K562 (cell line): ENCODE results near the gene PPIA. TPM values are rescaled to one million over a fixed set of nuclear protein-coding genes. Genes with fewer than 3 reads are reported as not detected.

Experiments
- ATAC-seq: fragments of 200-7000 bp; cut with Tn5 transposase; 3 replicates; pipeline ENCODE4 v1.9.1; 2020; ENCODE audit warnings: moderate library complexity
- BruUV-seq: library from RNA; stranded (reverse); fragments of 400-500 nt; replicated peaks from 2 replicates; lab custom pipeline; 2021; lab: Mats Ljungman, UMichigan
- CTCF ChIA-PET: fragments of 300-600 bp; formaldehyde crosslinking; extraction: SDS; loops from one replicate; lab custom pipeline; 2021; ENCODE audit warnings: low intra/inter-chr PET ratio; lab: Yijun Ruan, JAX
- POLR2A ChIA-PET: fragments of 300-600, 350-650 bp; sonication (Branson Sonifier 250); formaldehyde crosslinking; extraction: SDS; loops from one replicate; lab custom pipeline; 2021; ENCODE audit warnings: antibody characterized with exemption, inconsistent platforms; lab: Yijun Ruan, JAX
- DNase-seq, 4 experiments: peaks; one replicate each; pipeline versions ENCODE4 v3.0.0 to v3.0.0-alpha.2; 2011 to 2018; ENCODE audit warnings: low spot score in 3 of 4, mixed read lengths in 3 of 4; ENCODE audit errors: extremely low read depth in 1 of 4
- FAIRE-seq: peaks from 2 replicates; lab custom pipeline; 2011; peaks lifted over from hg19 to GRCh38; lab: Jason Lieb, UNC
- H2AFZ ChIP-seq: 2 replicates; pipeline ENCODE4 v1.6.0; 2011; ENCODE audit warnings: low read depth, low read length, control low read depth, inconsistent platforms
- H3K27ac ChIP-seq: fragments of 200-600 bp; 3 replicates; pipeline ENCODE4 v1.8.0; 2011; ENCODE audit warnings: low read depth, mild to moderate bottlenecking, control low read depth, inconsistent platforms, low read length, moderate library complexity, mixed read lengths; ENCODE audit errors: extremely low read depth
- H3K27me3 ChIP-seq, 2 experiments: fragments of 300-600 bp in 1 of 2; 2 replicates in 1 of 2; 3 replicates in 1 of 2; pipeline versions ENCODE4 v1.6.0 to v1.8.0; 2011; ENCODE audit warnings: inconsistent platforms in 2 of 2, low read length in 2 of 2, mild to moderate bottlenecking in 1 of 2, mixed read lengths in 1 of 2, moderate library complexity in 1 of 2; ENCODE audit not compliant: control insufficient read depth in 2 of 2, insufficient read depth in 2 of 2
- H3K36me3 ChIP-seq: fragments of 300-600 bp; 3 replicates; pipeline ENCODE4 v1.8.0; 2011; ENCODE audit warnings: mild to moderate bottlenecking, low read length, inconsistent platforms; ENCODE audit not compliant: control insufficient read depth, insufficient read depth
- H3K4me1 ChIP-seq, 2 experiments: fragments of 200-600 bp in 1 of 2; replicated peaks in 1 of 2; 2 replicates in 1 of 2; 3 replicates in 1 of 2; pipeline versions ENCODE4 v1.5.1 to v1.8.0; 2011; ENCODE audit warnings: inconsistent platforms in 2 of 2, low read length in 2 of 2, mild to moderate bottlenecking in 1 of 2, mixed read lengths in 1 of 2, moderate library complexity in 1 of 2; ENCODE audit not compliant: control insufficient read depth in 2 of 2, insufficient read depth in 2 of 2
- H3K4me2 ChIP-seq: 2 replicates; pipeline ENCODE4 v1.6.1; 2011; ENCODE audit warnings: low read length, control low read depth, inconsistent platforms, mixed read lengths; ENCODE audit not compliant: insufficient read depth
- H3K4me3 ChIP-seq: fragments of 200-600 bp; sonication (generic), shearing (Covaris generic); 2 replicates; pipeline ENCODE4 v1.5.1; 2016; ENCODE audit warnings: control low read depth, inconsistent platforms
- H3K79me2 ChIP-seq: fragments of 200-600 bp; 3 replicates; pipeline ENCODE4 v1.8.0; 2011; ENCODE audit warnings: low read length, inconsistent platforms; ENCODE audit not compliant: control insufficient read depth, insufficient read depth
- H3K9ac ChIP-seq, 2 experiments: 2 replicates each; pipeline versions ENCODE4 v1.6.0 to v1.6.1; 2011; ENCODE audit warnings: low read depth in 2 of 2, low read length in 2 of 2, control low read depth in 1 of 2, inconsistent platforms in 1 of 2, mild to moderate bottlenecking in 1 of 2, mixed read lengths in 1 of 2; ENCODE audit not compliant: insufficient read depth in 1 of 2
- H3K9me1 ChIP-seq: one replicate; pipeline ENCODE4 v1.6.0; 2011; ENCODE audit warnings: inconsistent platforms, mild to moderate bottlenecking, low read length, moderate library complexity; ENCODE audit not compliant: control insufficient read depth, insufficient read depth
- H3K9me3 ChIP-seq: replicated peaks from 2 replicates; pipeline ENCODE4 v1.5.1; 2011; ENCODE audit warnings: low read depth, low read length, inconsistent platforms; ENCODE audit not compliant: control insufficient read depth, insufficient read depth
- H4K20me1 ChIP-seq: replicated peaks from 2 replicates; pipeline ENCODE4 v1.6.1; 2011; ENCODE audit warnings: low read length, inconsistent platforms, mixed read lengths; ENCODE audit not compliant: control insufficient read depth, insufficient read depth
- FOS ChIP-seq: IDR thresholded peaks from 3 replicates; pipeline ENCODE4 v1.6.1; 2011; ENCODE audit not compliant: insufficient read length; ENCODE audit errors: extremely low read depth
- MEIS2 ChIP-seq: fragments of 450-650 bp; IDR thresholded peaks from 2 replicates; pipeline ENCODE4 v1.6.1; 2014; ENCODE audit warnings: mild to moderate bottlenecking; ENCODE audit not compliant: partially characterized antibody
- POLR2G ChIP-seq: fragments of 200-400 bp; formaldehyde crosslinking; IDR thresholded peaks from 2 replicates; pipeline ENCODE4 v1.6.1; 2017; ENCODE audit warnings: low read depth, mild to moderate bottlenecking, antibody characterized with exemption, low read length, moderate library complexity
- ZFP91 ChIP-seq: sonication (generic); formaldehyde crosslinking; IDR thresholded peaks from 2 replicates; pipeline ENCODE4 v1.8.0; 2022; ENCODE audit warnings: mild to moderate bottlenecking, missing genetic modification reagents
- whole genome bisulfite sequencing: fragments of 100-300 bp; shearing (Covaris generic); methylation state at CpG from one replicate; pipeline ENCODE4 v1.1.6; 2016; ENCODE audit warnings: low coverage, mixed read lengths; ENCODE audit not compliant: insufficient coverage; ENCODE audit errors: missing lambda C conversion rate; 5-methylcytosine and 5-hydroxymethylcytosine counted together
- in situ Hi-C: fragments of 300-500 bp; cut with MboI; formaldehyde crosslinking; loops from 4 replicates; pipeline ENCODE4 v1.15.0; 2018; ENCODE audit warnings: inconsistent platforms, mixed read lengths
- intact Hi-C: fragments of 100-400 bp; cut with micrococcal nuclease; formaldehyde crosslinking; loops from 2 replicates; pipeline ENCODE4 v1.14.2; 2022
- polyA plus RNA-seq, 8 experiments: library from polyadenylated mRNA; depleted of rRNA in 4 of 8; stranded (reverse) in 5 of 8; unstranded in 3 of 8; fragments of >200 nt; fragmentation: Nextera tagmentation in 2 of 8; fragmentation: Illumina TruSeq in 1 of 8; extraction: Ambion mirVana in 2 of 8; extraction: Trizol in 1 of 8; gene quantifications; 2 replicates each; pipeline versions ENCODE4 v1.2.1 to v1.2.3, GENCODE V29; 2011 to 2014; ENCODE audit warnings: inconsistent platforms in 1 of 8, missing spikeins in 1 of 8
- total RNA-seq, 7 experiments: library from RNA; depleted of rRNA in 6 of 7; stranded (reverse); fragments of >200 nt in 6 of 7; fragmentation: Illumina TruSeq in 2 of 7; extraction: Trizol in 2 of 7; gene quantifications; 2 replicates each; pipeline versions ENCODE4 v1.2.1 to v1.2.3, GENCODE V29; 2011 to 2021; ENCODE audit warnings: low replicate concordance in 1 of 7

Gene PPIA
- total and polyA plus RNA-seq, 9 of the 15 experiments (the other 6 are each of a cell fraction or from before 2014, with no cell fraction given): 2,583 to 7,504 (median 3,973) TPM

GRCh38 chr7:44771358-44771757 is 25.1 kb upstream of the PPIA start:
- no peak overlapping the region for H3K4me2 ChIP-seq
- 9% methylated on average over 3 of the region's 3 CpGs for WGBS
- H3K27ac ChIP-seq: no peak overlapping the region
- intact Hi-C loops: no loop called here
- TF ChIP-seq FOS: no peak
- no peak for TF ChIP-seq MEIS2
- TF ChIP-seq POLR2G: peak; percentile 33; the same call in 1 of the 2 replicates
- BruUV-seq: no TSS peak
- no peak overlapping the region for H3K4me3 ChIP-seq
- ChIA-PET POLR2A (interaction anchor here (0.6 to 0.8 kb wide), 4 partner anchors 85 to 302 kb away, joined by 3 to 4 read pairs (median 3); partner anchors contain the start of gene OGDH), CTCF (no interaction called here)
- peaks cover 17% of the 10 kb centered on the region; the same call in 2 of the 3 replicates for H3K36me3 ChIP-seq
- DNase-seq: no peak
- no peaks in the 10 kb centered on the region for H3K9me3 ChIP-seq
- H4K20me1 ChIP-seq: no peaks in the 10 kb centered on the region
- no peaks in the 10 kb centered on the region for H3K27me3 ChIP-seq
- peaks cover 14 to 26% of the 10 kb centered on the region in 2 experiments for H3K4me1 ChIP-seq
- H3K9ac ChIP-seq: peak overlapping the region in 1 of 2 experiments; percentile 57; a peak in 2 of 4 replicates
- peaks cover 5% of the 10 kb centered on the region for H3K9me1 ChIP-seq
- H2AFZ ChIP-seq: no peak overlapping the region
- FAIRE-seq: no peak
- in situ Hi-C loops: no loop called here
- ATAC-seq: no peak
- H3K79me2 ChIP-seq: no peaks in the 10 kb centered on the region

DNA sequence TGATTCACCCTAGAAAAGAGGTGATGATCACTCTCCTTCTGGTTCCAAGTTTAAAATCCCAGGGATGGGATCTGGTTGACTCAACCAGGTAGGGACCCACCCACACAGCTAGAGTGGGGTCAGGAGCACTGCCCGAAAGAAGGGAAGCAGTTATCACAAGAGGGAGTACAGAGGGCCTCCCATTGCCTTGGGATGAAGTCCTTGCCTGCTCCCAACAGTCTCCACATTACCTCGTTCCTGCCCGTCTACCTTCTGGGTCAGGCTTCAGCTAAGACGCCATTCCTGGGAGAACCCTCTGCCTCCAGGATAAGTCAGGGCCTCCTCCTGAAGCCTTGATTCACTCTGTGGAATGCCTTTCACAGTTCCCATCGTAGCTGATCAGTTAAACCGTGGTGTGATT is 24.0 kb upstream of the PPIA start:
- Histone ChIP-seq H3K4me1 (peaks cover 13 to 18% of the 10 kb centered on the region in 2 experiments), H3K4me2 (no peak overlapping the region), H4K20me1 (no peaks in the 10 kb centered on the region), H3K79me2 (no peaks in the 10 kb centered on the region), H3K27me3 (no peaks in the 10 kb centered on the region)
- ATAC-seq (no peak), FAIRE-seq (no peak), DNase-seq (no peak)
- intact Hi-C loops: no loop called here
- CTCF ChIA-PET: no interaction called here
- POLR2A ChIA-PET: interaction anchor here (0.6 to 1.3 kb wide), 4 partner anchors 25 to 195 kb away, joined by 3 to 4 read pairs (median 3); no protein-coding TSS in a partner anchor
- no peak for TF ChIP-seq ZFP91 (CRISPR knock-in tag)
- TF ChIP-seq, all 486 proteins: peak for 0
- no peak overlapping the region for H3K9ac ChIP-seq
- no peaks in the 10 kb centered on the region for H3K9me3 ChIP-seq
- WGBS: 19% methylated on average over 6 of the region's 6 CpGs
- no TSS peak for BruUV-seq
- H3K36me3 ChIP-seq: peaks cover 6% of the 10 kb centered on the region; the same call in 2 of the 3 replicates
- H3K4me3 ChIP-seq: no peak overlapping the region
- in situ Hi-C loops: no loop called here
- no peak overlapping the region for H2AFZ ChIP-seq
- H3K9me1 ChIP-seq: peaks cover 5% of the 10 kb centered on the region
- no peak overlapping the region for H3K27ac ChIP-seq
